Neutrophil (primary cell): ENCODE results near the gene TNFRSF17.

ENCODE experiments used
- H3K27ac ChIP-seq: fragments of 200-600 bp; sonication (generic); 2 replicates; pipeline ENCODE4 v1.5.1; 2016; ENCODE audit warnings: mild to moderate bottlenecking, moderate library complexity
- H3K27me3 ChIP-seq: fragments of 200-600 bp; sonication (generic); 2 replicates; pipeline ENCODE4 v1.6.0; 2016; ENCODE audit warnings: mild to moderate bottlenecking
- H3K36me3 ChIP-seq: fragments of 200-600 bp; sonication (generic); 2 replicates; pipeline ENCODE4 v1.5.1; 2017
- H3K4me1 ChIP-seq, 2 experiments: fragments of 200-600 bp in 1 of 2; sonication (generic) in 1 of 2; 1 replicate in 1 of 2; 2 replicates in 1 of 2; pipeline versions ENCODE4 v1.5.1 to v1.6.1; 2013 to 2016; ENCODE audit warnings: low read depth in 1 of 2, low read length in 1 of 2, mild to moderate bottlenecking in 1 of 2, moderate library complexity in 1 of 2; ENCODE audit not compliant: control insufficient read depth in 1 of 2, insufficient read depth in 1 of 2
- H3K4me3 ChIP-seq, 2 experiments: fragments of 200-600 bp in 1 of 2; sonication (generic) in 1 of 2; 1 replicate in 1 of 2; 2 replicates in 1 of 2; pipeline ENCODE4 v1.5.1; 2013 to 2016; ENCODE audit warnings: low read depth in 1 of 2, low read length in 1 of 2, mild to moderate bottlenecking in 1 of 2, moderate library complexity in 1 of 2
- H3K9me3 ChIP-seq: fragments of 200-600 bp; sonication (generic); 2 replicates; pipeline ENCODE4 v1.5.1; 2016
- CTCF ChIP-seq: fragments of 200-600 bp; sonication (generic); IDR thresholded peaks from 2 replicates; pipeline ENCODE4 v1.5.1; 2016; ENCODE audit warnings: antibody characterized with exemption

Gene TNFRSF17

DNA sequence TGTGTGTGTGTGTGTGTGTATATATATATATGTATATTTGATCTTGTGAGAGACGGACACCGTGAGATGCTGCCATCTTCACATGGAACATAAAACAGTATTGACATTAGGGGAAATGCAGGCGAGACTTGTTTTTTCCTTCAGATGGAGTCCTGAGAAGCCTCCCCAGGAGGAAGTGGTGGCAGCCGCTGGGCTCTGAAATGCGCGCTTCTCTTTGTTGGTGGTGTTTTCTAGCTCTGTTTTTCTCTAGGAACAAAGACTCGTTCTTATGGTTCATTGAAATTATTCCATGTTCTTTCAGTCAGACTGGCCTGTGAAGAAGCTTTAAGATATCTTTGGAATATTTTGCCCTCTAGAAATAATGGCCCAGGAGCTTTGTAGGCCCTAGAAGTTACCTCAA lies 44.5 kb downstream of the TNFRSF17 start:
- Histone ChIP-seq H3K4me1 (no peaks in the 10 kb centered on the region), H3K9me3 (no peaks in the 10 kb centered on the region), H3K27me3 (no peaks in the 10 kb centered on the region), H3K36me3 (peaks cover 13% of the 10 kb centered on the region), H3K27ac (no peak overlapping the region), H3K4me3 (no peak overlapping the region)
- TF ChIP-seq CTCF = no peak

DNA sequence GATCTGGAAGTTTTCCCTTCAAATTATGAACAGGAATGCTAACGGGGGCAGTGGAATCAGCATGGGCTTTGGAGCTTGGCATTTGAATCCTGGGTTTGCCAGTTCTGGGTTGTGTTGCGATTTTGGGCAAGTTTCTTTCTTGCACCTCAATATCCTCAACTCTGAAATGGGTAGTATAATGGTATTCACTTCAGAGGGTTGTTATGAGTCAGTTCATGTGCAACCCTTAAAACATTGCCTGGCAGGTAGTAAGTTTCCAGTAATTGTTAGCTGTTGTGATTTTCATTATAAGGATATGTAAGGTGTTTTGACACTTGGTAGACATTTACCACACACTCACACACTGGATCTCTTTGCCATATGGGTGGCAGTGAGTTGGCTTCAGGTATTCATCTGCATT lies 44.9 kb downstream of the TNFRSF17 start:
- Histone ChIP-seq H3K4me3 (no peak overlapping the region), H3K9me3 (no peaks in the 10 kb centered on the region), H3K27me3 (no peaks in the 10 kb centered on the region), H3K4me1 (no peaks in the 10 kb centered on the region), H3K36me3 (peaks cover 10% of the 10 kb centered on the region), H3K27ac (no peak overlapping the region)
- no peak for TF ChIP-seq CTCF

DNA sequence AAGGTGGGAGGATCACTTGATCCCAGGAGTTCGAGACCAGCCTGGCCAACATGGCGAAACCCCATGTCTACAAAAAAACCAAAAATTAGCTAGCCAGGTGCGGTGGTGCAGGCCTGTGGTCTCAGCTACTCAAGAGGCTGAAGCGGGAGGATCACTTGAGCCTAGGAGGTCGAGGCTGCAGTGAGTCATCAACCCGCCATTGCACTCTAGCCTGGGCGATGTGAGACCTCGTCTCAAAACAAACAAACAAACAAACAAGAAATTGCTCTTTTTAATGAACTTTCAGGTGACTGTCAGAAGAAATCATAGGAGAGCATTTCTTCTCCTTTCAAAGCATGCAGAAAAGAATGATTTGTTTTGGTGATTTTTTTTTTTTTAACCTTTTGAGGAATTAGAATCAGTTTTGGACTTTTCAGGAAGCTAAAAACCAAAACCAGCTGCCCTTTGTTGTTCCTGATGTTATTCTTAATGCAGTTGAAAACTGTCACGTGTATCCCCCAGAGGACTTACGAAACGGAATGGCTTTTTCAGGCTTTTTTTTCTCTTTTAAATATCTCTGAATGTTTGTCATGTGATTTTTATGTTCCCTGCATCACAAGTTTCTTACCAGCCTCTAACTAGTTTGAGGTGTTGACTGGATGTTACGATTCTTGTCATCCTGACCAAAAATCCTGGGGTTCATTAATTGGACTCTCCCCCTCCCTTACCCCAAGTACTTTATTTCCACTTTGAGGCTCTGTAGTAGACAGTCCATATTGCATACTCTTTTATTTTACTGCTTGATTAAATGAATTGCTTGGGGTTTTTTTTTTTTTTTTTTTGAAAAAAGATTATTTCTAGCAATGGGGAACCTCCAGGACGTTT lies 45.6 kb downstream of the TNFRSF17 start:
- no peaks in the 10 kb centered on the region for H3K4me1 ChIP-seq
- peaks cover 4% of the 10 kb centered on the region for H3K36me3 ChIP-seq
- no peak overlapping the region for H3K4me3 ChIP-seq
- H3K27ac ChIP-seq = no peak overlapping the region
- H3K27me3 ChIP-seq = no peaks in the 10 kb centered on the region
- no peak for TF ChIP-seq CTCF
- H3K9me3 ChIP-seq = no peaks in the 10 kb centered on the region

GRCh38 chr16:12011565-12011964 lies 46.6 kb downstream of the TNFRSF17 start:
- Histone ChIP-seq H3K9me3 (no peaks in the 10 kb centered on the region), H3K4me1 (no peaks in the 10 kb centered on the region), H3K4me3 (no peak overlapping the region), H3K27ac (no peak overlapping the region), H3K27me3 (no peaks in the 10 kb centered on the region), H3K36me3 (no peaks in the 10 kb centered on the region)
- TF ChIP-seq CTCF = no peak

DNA sequence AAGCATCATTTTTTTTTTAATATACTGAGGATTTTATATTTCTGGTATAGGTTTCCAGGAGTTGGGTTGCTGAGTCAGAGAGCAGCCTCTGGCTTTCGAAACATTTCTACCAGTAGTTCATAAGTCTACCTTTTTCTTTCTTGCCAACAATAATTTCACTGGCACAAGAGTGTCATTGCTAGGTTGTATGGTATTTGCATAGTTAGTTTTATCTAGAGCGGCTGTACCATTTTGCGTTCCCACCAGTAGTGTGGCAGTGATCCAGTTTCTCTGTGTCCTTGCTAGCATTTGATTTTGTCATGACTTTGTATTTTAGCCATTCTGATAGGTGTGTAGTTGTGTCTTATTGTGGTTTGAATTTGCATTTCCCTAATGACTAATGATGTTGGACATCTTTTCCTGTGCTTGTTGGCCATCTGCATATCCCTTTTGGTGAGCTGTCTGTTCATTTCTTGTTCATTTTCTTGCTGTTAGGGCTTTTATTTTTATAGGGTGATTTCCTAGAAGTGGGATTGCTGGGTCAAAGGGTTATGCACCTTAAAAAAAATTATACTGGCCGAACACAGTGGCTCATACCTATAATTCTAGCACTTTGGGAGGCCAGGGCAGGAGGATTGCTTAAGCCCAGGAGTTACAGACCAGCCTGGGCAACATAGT lies 51.4 kb downstream of the TNFRSF17 start:
- Histone ChIP-seq H3K27me3 (no peaks in the 10 kb centered on the region), H3K27ac (no peak overlapping the region), H3K36me3 (no peaks in the 10 kb centered on the region), H3K9me3 (no peaks in the 10 kb centered on the region), H3K4me1 (peaks cover 0 to 2% of the 10 kb centered on the region in 2 experiments), H3K4me3 (no peak overlapping the region)
- TF ChIP-seq CTCF = no peak
